H1 (cell line): Measurements from ENCODE around the gene CDS2. TPM values are rescaled to one million over a fixed set of nuclear protein-coding genes. Genes with fewer than 3 reads are reported as not detected.

Experiments
- ASH2L ChIP-seq: fragments of 200-600, 300-600 bp; sonication (generic); IDR thresholded peaks from one replicate; pipeline ENCODE4 v1.7.1; 2017; ENCODE audit warnings: low read length
- CEBPB ChIP-seq: IDR thresholded peaks from 2 replicates; pipeline ENCODE4 v1.6.1; 2012; ENCODE audit warnings: low read depth, low read length
- KDM1A ChIP-seq: fragments of 200-600, 300-600 bp; sonication (generic); IDR thresholded peaks from 2 replicates; pipeline ENCODE4 v1.7.1; 2016; ENCODE audit warnings: mild to moderate bottlenecking, low read length, borderline replicate concordance
- POLR2AphosphoS5 ChIP-seq: IDR thresholded peaks from 2 replicates; pipeline ENCODE4 v1.6.1; 2011; ENCODE audit warnings: low read depth, low read length
- TBP ChIP-seq: IDR thresholded peaks from 2 replicates; pipeline ENCODE4 v1.6.1; 2011; ENCODE audit warnings: low read depth, low read length, improper control_type of control experiment
- TEAD4 ChIP-seq: IDR thresholded peaks from 2 replicates; pipeline ENCODE4 v1.6.1; 2012; ENCODE audit warnings: low read depth, low read length, inconsistent platforms, mixed read lengths
- YY1 ChIP-seq: IDR thresholded peaks from 2 replicates; pipeline ENCODE4 v1.6.1; 2011; ENCODE audit warnings: low read depth, mild to moderate bottlenecking, low read length
- polyA plus RNA-seq, 7 experiments: library from polyadenylated mRNA; depleted of rRNA in 3 of 7; stranded (reverse) in 5 of 7; unstranded in 2 of 7; fragments of >200 nt in 5 of 7; fragments of 200-250 nt in 2 of 7; gene quantifications; 1 replicate in 5 of 7; 2 replicates in 1 of 7; 4 replicates in 1 of 7; pipeline versions ENCODE4 v1.2.1 to v1.2.3, GENCODE V29; 2011 to 2013; ENCODE audit warnings: missing spikeins in 2 of 7, mixed read lengths in 2 of 7
- total RNA-seq: library from RNA; stranded (reverse); fragmentation: NEBNext Ultra II Directional; extraction: Animal tissue kit (Norgen Biotek cat#: 25700); gene quantifications from 2 replicates; pipeline ENCODE4 v1.2.1, GENCODE V29; 2021

Gene CDS2
- total and polyA plus RNA-seq, 2 of the 8 experiments (the other 6 are each of a cell fraction or from before 2014, with no cell fraction given): 54.0 to 56.2 TPM

DNA sequence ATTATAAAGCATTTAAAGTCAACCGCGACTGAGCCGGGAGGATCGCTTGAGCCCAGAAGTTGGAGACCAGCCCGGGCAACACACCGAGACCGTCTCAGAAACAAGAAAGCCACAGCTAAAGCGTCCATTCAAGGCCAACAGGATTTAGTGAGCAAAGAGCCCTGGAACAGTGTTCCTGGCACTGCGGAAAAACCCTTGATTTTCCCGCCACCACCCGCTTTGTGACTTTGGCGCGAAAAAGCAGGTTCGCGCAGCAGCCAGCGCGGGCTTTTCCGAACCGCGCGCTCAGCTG, 7.7 kb upstream of the CDS2 start (continued):
- no peak for TF ChIP-seq KDM1A
- TF ChIP-seq ASH2L: no peak
- peak; percentile 22; the same call in 1 of the 2 replicates for TF ChIP-seq TBP
- TF ChIP-seq POLR2AphosphoS5: no peak; the same call in 1 of the 2 replicates
- TF ChIP-seq YY1: no peak
- no peak for TF ChIP-seq CEBPB
- TF ChIP-seq TEAD4: no peak
